D721Med (cell line): ENCODE data around the gene LUZP2.

Experiments
- DNase-seq: peaks from one replicate; pipeline ENCODE4 v3.0.0; 2011; ENCODE audit warnings: low spot score; ENCODE audit not compliant: insufficient read length
- FAIRE-seq: peaks from 2 replicates; lab custom pipeline; 2011; peaks lifted over from hg19 to GRCh38; lab: Jason Lieb, UNC
- CTCF ChIP-seq: IDR thresholded peaks from 2 replicates; pipeline ENCODE4 v1.5.1; 2012; ENCODE audit warnings: mild to moderate bottlenecking, control low read depth; ENCODE audit not compliant: insufficient read depth; ENCODE audit errors: missing control alignments

The LUZP2 gene

GRCh38 chr11:24808173-24808572 lies 311.3 kb downstream of the LUZP2 start:
- no peak for TF ChIP-seq CTCF
- no peak for DNase-seq
- no peak for FAIRE-seq

GRCh38 chr11:24819006-24819405 lies 322.2 kb downstream of the LUZP2 start:
- DNase-seq (no peak), FAIRE-seq (no peak)
- no peak for TF ChIP-seq CTCF

- DNase-seq (no peak), FAIRE-seq (no peak)
- no peak for TF ChIP-seq CTCF
Observed at GRCh38 chr11:24819863-24820434, 323.1 kb downstream of the LUZP2 start.

GRCh38 chr11:24820541-24820940 lies 323.7 kb downstream of the LUZP2 start:
- DNase-seq (no peak), FAIRE-seq (no peak)

GRCh38 chr11:24828938-24829605 lies 332.2 kb downstream of the LUZP2 start:
- no peak for FAIRE-seq
- DNase-seq: no peak
- no peak for TF ChIP-seq CTCF

More at GRCh38 chr11:24820541-24820940, 323.7 kb downstream of the LUZP2 start:
- TF ChIP-seq CTCF: no peak

GRCh38 chr11:24833573-24833972 lies 336.7 kb downstream of the LUZP2 start:
- TF ChIP-seq CTCF: no peak
- no peak for FAIRE-seq
- DNase-seq: no peak

- no peak for TF ChIP-seq CTCF
- DNase-seq: no peak
- no peak for FAIRE-seq
Observed at GRCh38 chr11:24837112-24837511, 340.3 kb downstream of the LUZP2 start.
